Gastroesophageal sphincter (tissue), 3 donors: ENCODE measurements around the gene MRO.

Source experiments
- CTCF ChIP-seq, 4 experiments: fragments of 200-600 bp in 2 of 4; fragments of 450-650 bp in 2 of 4; sonication (generic) in 1 of 4; IDR thresholded peaks; one replicate each; pipeline ENCODE4 v1.5.1; 2017 to 2019; ENCODE audit warnings: antibody characterized with exemption in 4 of 4, mild to moderate bottlenecking in 2 of 4, moderate library complexity in 2 of 4
- EP300 ChIP-seq: sonication (generic); formaldehyde crosslinking; IDR thresholded peaks from one replicate; pipeline ENCODE4 v1.6.1; 2017; ENCODE audit warnings: antibody characterized with exemption, mild to moderate bottlenecking
- POLR2A ChIP-seq, 2 donors: fragments of 450-650 bp; IDR thresholded peaks; one replicate each; pipeline ENCODE4 v1.6.1; 2017; ENCODE audit warnings: antibody characterized with exemption in 2 of 2, mild to moderate bottlenecking in 2 of 2, moderate library complexity in 1 of 2
- POLR2AphosphoS5 ChIP-seq: sonication (generic); formaldehyde crosslinking; IDR thresholded peaks from one replicate; pipeline ENCODE4 v1.6.1; 2017; ENCODE audit warnings: antibody characterized with exemption

- TF ChIP-seq POLR2AphosphoS5 (no peak), POLR2A (IDR thresholded peaks at IDR 0.05) (no peak), CTCF (IDR thresholded peaks at IDR 0.05) (no peak), EP300 (no peak)
These were observed 3.2 kb downstream of the MRO start for GRCh38 chr18:50816419-50817166.
